K562 (cell line): ENCODE data around the gene VPREB1. TPM values are rescaled to one million over a fixed set of nuclear protein-coding genes. Genes with fewer than 3 reads are reported as not detected.
A peak's percentile ranks its signal among the peaks of the same experiment; 100 is the strongest.
"Not testable (repeated sequence)": the region's sequence is repeated elsewhere in the genome, so short reads cannot be mapped to it uniquely, and the experiment has no call there.

ENCODE experiments used
- ATAC-seq: fragments of 200-7000 bp; cut with Tn5 transposase; 3 replicates; pipeline ENCODE4 v1.9.1; 2020; ENCODE audit warnings: moderate library complexity
- BruUV-seq: library from RNA; stranded (reverse); fragments of 400-500 nt; replicated peaks from 2 replicates; lab custom pipeline; 2021; lab: Mats Ljungman, UMichigan
- CTCF ChIA-PET: fragments of 300-600 bp; formaldehyde crosslinking; extraction: SDS; loops from one replicate; lab custom pipeline; 2021; ENCODE audit warnings: low intra/inter-chr PET ratio; lab: Yijun Ruan, JAX
- POLR2A ChIA-PET: fragments of 300-600, 350-650 bp; sonication (Branson Sonifier 250); formaldehyde crosslinking; extraction: SDS; loops from one replicate; lab custom pipeline; 2021; ENCODE audit warnings: antibody characterized with exemption, inconsistent platforms; lab: Yijun Ruan, JAX
- DNase-seq, 4 experiments: peaks; one replicate each; pipeline versions ENCODE4 v3.0.0 to v3.0.0-alpha.2; 2011 to 2018; ENCODE audit warnings: low spot score in 3 of 4, mixed read lengths in 3 of 4; ENCODE audit errors: extremely low read depth in 1 of 4
- FAIRE-seq: peaks from 2 replicates; lab custom pipeline; 2011; peaks lifted over from hg19 to GRCh38; lab: Jason Lieb, UNC
- H2AFZ ChIP-seq: 2 replicates; pipeline ENCODE4 v1.6.0; 2011; ENCODE audit warnings: low read depth, low read length, control low read depth, inconsistent platforms
- H3K27ac ChIP-seq: fragments of 200-600 bp; 3 replicates; pipeline ENCODE4 v1.8.0; 2011; ENCODE audit warnings: low read depth, mild to moderate bottlenecking, control low read depth, inconsistent platforms, low read length, moderate library complexity, mixed read lengths; ENCODE audit errors: extremely low read depth
- H3K27me3 ChIP-seq, 2 experiments: fragments of 300-600 bp in 1 of 2; 2 replicates in 1 of 2; 3 replicates in 1 of 2; pipeline versions ENCODE4 v1.6.0 to v1.8.0; 2011; ENCODE audit warnings: inconsistent platforms in 2 of 2, low read length in 2 of 2, mild to moderate bottlenecking in 1 of 2, mixed read lengths in 1 of 2, moderate library complexity in 1 of 2; ENCODE audit not compliant: control insufficient read depth in 2 of 2, insufficient read depth in 2 of 2
- H3K36me3 ChIP-seq: fragments of 300-600 bp; 3 replicates; pipeline ENCODE4 v1.8.0; 2011; ENCODE audit warnings: mild to moderate bottlenecking, low read length, inconsistent platforms; ENCODE audit not compliant: control insufficient read depth, insufficient read depth
- H3K4me1 ChIP-seq, 2 experiments: fragments of 200-600 bp in 1 of 2; replicated peaks in 1 of 2; 2 replicates in 1 of 2; 3 replicates in 1 of 2; pipeline versions ENCODE4 v1.5.1 to v1.8.0; 2011; ENCODE audit warnings: inconsistent platforms in 2 of 2, low read length in 2 of 2, mild to moderate bottlenecking in 1 of 2, mixed read lengths in 1 of 2, moderate library complexity in 1 of 2; ENCODE audit not compliant: control insufficient read depth in 2 of 2, insufficient read depth in 2 of 2
- H3K4me2 ChIP-seq: 2 replicates; pipeline ENCODE4 v1.6.1; 2011; ENCODE audit warnings: low read length, control low read depth, inconsistent platforms, mixed read lengths; ENCODE audit not compliant: insufficient read depth
- H3K4me3 ChIP-seq: fragments of 200-600 bp; sonication (generic), shearing (Covaris generic); 2 replicates; pipeline ENCODE4 v1.5.1; 2016; ENCODE audit warnings: control low read depth, inconsistent platforms
- H3K79me2 ChIP-seq: fragments of 200-600 bp; 3 replicates; pipeline ENCODE4 v1.8.0; 2011; ENCODE audit warnings: low read length, inconsistent platforms; ENCODE audit not compliant: control insufficient read depth, insufficient read depth
- H3K9ac ChIP-seq, 2 experiments: 2 replicates each; pipeline versions ENCODE4 v1.6.0 to v1.6.1; 2011; ENCODE audit warnings: low read depth in 2 of 2, low read length in 2 of 2, control low read depth in 1 of 2, inconsistent platforms in 1 of 2, mild to moderate bottlenecking in 1 of 2, mixed read lengths in 1 of 2; ENCODE audit not compliant: insufficient read depth in 1 of 2
- H3K9me1 ChIP-seq: one replicate; pipeline ENCODE4 v1.6.0; 2011; ENCODE audit warnings: inconsistent platforms, mild to moderate bottlenecking, low read length, moderate library complexity; ENCODE audit not compliant: control insufficient read depth, insufficient read depth
- H3K9me3 ChIP-seq: replicated peaks from 2 replicates; pipeline ENCODE4 v1.5.1; 2011; ENCODE audit warnings: low read depth, low read length, inconsistent platforms; ENCODE audit not compliant: control insufficient read depth, insufficient read depth
- H4K20me1 ChIP-seq: replicated peaks from 2 replicates; pipeline ENCODE4 v1.6.1; 2011; ENCODE audit warnings: low read length, inconsistent platforms, mixed read lengths; ENCODE audit not compliant: control insufficient read depth, insufficient read depth
- ARHGAP35 ChIP-seq: fragments of 450-650 bp; IDR thresholded peaks from 2 replicates; pipeline ENCODE4 v1.6.1; 2018; ENCODE audit not compliant: partially characterized antibody
- ARID1B ChIP-seq: fragments of 450-650 bp; IDR thresholded peaks from 2 replicates; pipeline ENCODE4 v1.6.1; 2016; ENCODE audit warnings: antibody characterized with exemption, mild to moderate bottlenecking, inconsistent platforms
- ASH1L ChIP-seq: fragments of 450-650 bp; IDR thresholded peaks from 2 replicates; pipeline ENCODE4 v1.6.1; 2018; ENCODE audit warnings: borderline replicate concordance, mild to moderate bottlenecking, low read depth; ENCODE audit not compliant: partially characterized antibody
- BCOR ChIP-seq: fragments of 450-650 bp; IDR thresholded peaks from 2 replicates; pipeline ENCODE4 v1.6.1; 2016
- HLTF ChIP-seq: fragments of 450-650 bp; IDR thresholded peaks from 2 replicates; pipeline ENCODE4 v1.6.1; 2016
- PHB2 ChIP-seq: fragments of 450-650 bp; IDR thresholded peaks from 2 replicates; pipeline ENCODE4 v1.6.1; 2017; ENCODE audit warnings: low read depth
- TRIM24 ChIP-seq, 2 experiments: fragments of 450-650 bp; IDR thresholded peaks; 2 replicates each; pipeline ENCODE4 v1.6.1; 2016
- ZNF24 ChIP-seq: fragments of 450-650 bp; IDR thresholded peaks from 2 replicates; pipeline ENCODE4 v1.6.1; 2016
- WGBS: fragments of 100-300 bp; shearing (Covaris generic); methylation state at CpG from one replicate; pipeline ENCODE4 v1.1.6; 2016; ENCODE audit warnings: low coverage, mixed read lengths; ENCODE audit not compliant: insufficient coverage; ENCODE audit errors: missing lambda C conversion rate; 5-methylcytosine and 5-hydroxymethylcytosine counted together
- in situ Hi-C: fragments of 300-500 bp; cut with MboI; formaldehyde crosslinking; loops from 4 replicates; pipeline ENCODE4 v1.15.0; 2018; ENCODE audit warnings: inconsistent platforms, mixed read lengths
- intact Hi-C: fragments of 100-400 bp; cut with micrococcal nuclease; formaldehyde crosslinking; loops from 2 replicates; pipeline ENCODE4 v1.14.2; 2022
- polyA plus RNA-seq, 8 experiments: library from polyadenylated mRNA; depleted of rRNA in 4 of 8; stranded (reverse) in 5 of 8; unstranded in 3 of 8; fragments of >200 nt; fragmentation: Nextera tagmentation in 2 of 8; fragmentation: Illumina TruSeq in 1 of 8; extraction: Ambion mirVana in 2 of 8; extraction: Trizol in 1 of 8; gene quantifications; 2 replicates each; pipeline versions ENCODE4 v1.2.1 to v1.2.3, GENCODE V29; 2011 to 2014; ENCODE audit warnings: inconsistent platforms in 1 of 8, missing spikeins in 1 of 8
- total RNA-seq, 7 experiments: library from RNA; depleted of rRNA in 6 of 7; stranded (reverse); fragments of >200 nt in 6 of 7; fragmentation: Illumina TruSeq in 2 of 7; extraction: Trizol in 2 of 7; gene quantifications; 2 replicates each; pipeline versions ENCODE4 v1.2.1 to v1.2.3, GENCODE V29; 2011 to 2021; ENCODE audit warnings: low replicate concordance in 1 of 7
- TF ChIP-seq, protein P1 (sequence below): fragments of 450-650 bp; IDR thresholded peaks from 2 replicates; pipeline ENCODE4 v1.6.1; 2017; ENCODE audit warnings: mild to moderate bottlenecking, moderate library complexity
- TF ChIP-seq, protein P2 (sequence below): fragments of 450-650 bp; formaldehyde crosslinking; conservative IDR thresholded peaks from 2 replicates; pipeline ENCODE4 v1.4.0; 2022; ENCODE audit warnings: mild to moderate bottlenecking, missing genetic modification characterization
- TF ChIP-seq, protein P3 (sequence below): fragments of 450-650 bp; IDR thresholded peaks from 2 replicates; pipeline ENCODE4 v1.6.1; 2017; ENCODE audit warnings: antibody characterized with exemption

Gene VPREB1
- total and polyA plus RNA-seq, 9 of the 15 experiments (the other 6 are each of a cell fraction or from before 2014, with no cell fraction given): not detected

DNA sequence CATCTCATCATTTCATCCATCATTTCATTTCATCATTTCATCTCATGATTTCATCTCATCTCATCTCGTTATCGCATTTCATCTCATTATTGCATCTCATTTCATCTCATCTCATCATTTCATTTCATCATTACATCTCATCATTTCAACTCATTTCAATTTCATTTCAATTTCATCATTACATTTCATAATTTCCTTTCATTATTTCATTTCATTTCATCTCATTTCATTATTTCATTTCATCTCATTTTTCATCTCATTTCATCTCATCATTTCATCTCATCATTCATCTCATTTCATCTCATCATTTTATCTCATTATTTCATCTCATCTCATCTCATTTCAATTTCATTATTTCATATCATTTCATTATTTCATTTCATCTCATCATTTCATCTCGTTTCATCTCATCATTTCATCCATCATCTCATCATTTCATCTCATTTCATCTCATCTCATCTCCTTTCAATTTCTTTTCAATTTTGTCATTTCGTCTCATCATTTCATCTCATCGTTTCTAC, 42.6 kb downstream of the VPREB1 start (continued):
- TF ChIP-seq TRIM24 (IDR thresholded peaks at IDR 0.05) (peak; percentile 76 to 86), ARID1B (peak; percentile 23; the same call in 1 of the 2 replicates), BCOR (peak; percentile 17; the same call in 1 of the 2 replicates), ARHGAP35 (peak; percentile 58), HLTF (0 out of 2 replicates have a peak, but pooled peaks have one; percentile 70), ZNF24 (0 out of 2 replicates have a peak, but pooled peaks have one; percentile 47), ASH1L (peak; percentile 32), PHB2 (peak; percentile 35)
- TF ChIP-seq, protein P1, sequence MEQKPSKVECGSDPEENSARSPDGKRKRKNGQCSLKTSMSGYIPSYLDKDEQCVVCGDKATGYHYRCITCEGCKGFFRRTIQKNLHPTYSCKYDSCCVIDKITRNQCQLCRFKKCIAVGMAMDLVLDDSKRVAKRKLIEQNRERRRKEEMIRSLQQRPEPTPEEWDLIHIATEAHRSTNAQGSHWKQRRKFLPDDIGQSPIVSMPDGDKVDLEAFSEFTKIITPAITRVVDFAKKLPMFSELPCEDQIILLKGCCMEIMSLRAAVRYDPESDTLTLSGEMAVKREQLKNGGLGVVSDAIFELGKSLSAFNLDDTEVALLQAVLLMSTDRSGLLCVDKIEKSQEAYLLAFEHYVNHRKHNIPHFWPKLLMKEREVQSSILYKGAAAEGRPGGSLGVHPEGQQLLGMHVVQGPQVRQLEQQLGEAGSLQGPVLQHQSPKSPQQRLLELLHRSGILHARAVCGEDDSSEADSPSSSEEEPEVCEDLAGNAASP: peak; percentile 8; the same call in 1 of the 2 replicates
- TF ChIP-seq, protein P2, sequence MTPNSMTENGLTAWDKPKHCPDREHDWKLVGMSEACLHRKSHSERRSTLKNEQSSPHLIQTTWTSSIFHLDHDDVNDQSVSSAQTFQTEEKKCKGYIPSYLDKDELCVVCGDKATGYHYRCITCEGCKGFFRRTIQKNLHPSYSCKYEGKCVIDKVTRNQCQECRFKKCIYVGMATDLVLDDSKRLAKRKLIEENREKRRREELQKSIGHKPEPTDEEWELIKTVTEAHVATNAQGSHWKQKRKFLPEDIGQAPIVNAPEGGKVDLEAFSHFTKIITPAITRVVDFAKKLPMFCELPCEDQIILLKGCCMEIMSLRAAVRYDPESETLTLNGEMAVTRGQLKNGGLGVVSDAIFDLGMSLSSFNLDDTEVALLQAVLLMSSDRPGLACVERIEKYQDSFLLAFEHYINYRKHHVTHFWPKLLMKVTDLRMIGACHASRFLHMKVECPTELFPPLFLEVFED (CRISPR knock-in tag): 0 out of 2 replicates have a peak, but pooled peaks have one; percentile 12
- TF ChIP-seq, protein P3, sequence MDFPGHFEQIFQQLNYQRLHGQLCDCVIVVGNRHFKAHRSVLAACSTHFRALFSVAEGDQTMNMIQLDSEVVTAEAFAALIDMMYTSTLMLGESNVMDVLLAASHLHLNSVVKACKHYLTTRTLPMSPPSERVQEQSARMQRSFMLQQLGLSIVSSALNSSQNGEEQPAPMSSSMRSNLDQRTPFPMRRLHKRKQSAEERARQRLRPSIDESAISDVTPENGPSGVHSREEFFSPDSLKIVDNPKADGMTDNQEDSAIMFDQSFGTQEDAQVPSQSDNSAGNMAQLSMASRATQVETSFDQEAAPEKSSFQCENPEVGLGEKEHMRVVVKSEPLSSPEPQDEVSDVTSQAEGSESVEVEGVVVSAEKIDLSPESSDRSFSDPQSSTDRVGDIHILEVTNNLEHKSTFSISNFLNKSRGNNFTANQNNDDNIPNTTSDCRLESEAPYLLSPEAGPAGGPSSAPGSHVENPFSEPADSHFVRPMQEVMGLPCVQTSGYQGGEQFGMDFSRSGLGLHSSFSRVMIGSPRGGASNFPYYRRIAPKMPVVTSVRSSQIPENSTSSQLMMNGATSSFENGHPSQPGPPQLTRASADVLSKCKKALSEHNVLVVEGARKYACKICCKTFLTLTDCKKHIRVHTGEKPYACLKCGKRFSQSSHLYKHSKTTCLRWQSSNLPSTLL: peak; percentile 70

DNA sequence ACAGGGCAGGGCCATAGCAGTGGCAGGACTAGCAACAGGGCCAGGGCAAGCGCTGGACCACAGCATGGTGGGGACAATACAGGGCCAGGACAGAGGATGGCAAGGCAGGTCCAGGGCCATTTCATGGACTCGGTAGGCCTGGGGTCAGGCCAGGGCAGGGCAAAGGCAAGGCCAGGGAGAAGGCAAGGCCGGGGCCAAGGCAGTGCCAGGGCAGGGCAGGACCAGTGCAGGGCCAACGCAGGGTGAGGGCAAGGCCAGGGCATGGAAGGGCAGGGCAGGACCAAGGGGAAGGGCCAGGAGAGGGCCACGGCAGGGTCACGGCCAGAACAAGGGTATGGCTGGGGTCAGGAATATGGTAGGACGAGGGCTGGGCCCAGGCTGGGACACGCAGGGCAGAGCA, 45.1 kb downstream of the VPREB1 start:
- H3K4me2 ChIP-seq, H3K4me3 ChIP-seq, CTCF ChIA-PET, H3K27me3 ChIP-seq, H3K36me3 ChIP-seq, in situ Hi-C loops, POLR2A ChIA-PET, BruUV-seq, H4K20me1 ChIP-seq, H3K27ac ChIP-seq, H3K9ac ChIP-seq, FAIRE-seq, H3K9me3 ChIP-seq, H3K9me1 ChIP-seq, ATAC-seq, DNase-seq, H3K79me2 ChIP-seq, intact Hi-C loops, H3K4me1 ChIP-seq, H2AFZ ChIP-seq: not testable (repeated sequence)
- WGBS: 89% methylated on average over 8 of the region's 8 CpGs
